ENCODE measurements around the gene NCOR1.

Gene NCOR1

GRCh38 chr17:16259926-16260325, 44.6 kb upstream of the NCOR1 start:
- TF ChIP-seq PATZ1 (CRISPR knock-in tag; IDR thresholded peaks at IDR 0.05; ENCODE audit: borderline replicate concordance) (no peak), TOX (CRISPR knock-in tag; IDR thresholded peaks at IDR 0.05; ENCODE audit: borderline replicate concordance) (no peak), RARB (CRISPR knock-in tag; IDR thresholded peaks at IDR 0.05) (no peak), CSDC2 (CRISPR knock-in tag; IDR thresholded peaks at IDR 0.05) (no peak), ARNTL (CRISPR knock-in tag; IDR thresholded peaks at IDR 0.05; ENCODE audit: borderline replicate concordance, low read depth) (no peak), OSR1 (CRISPR knock-in tag; IDR thresholded peaks at IDR 0.05) (no peak), SNAI2 (CRISPR knock-in tag; IDR thresholded peaks at IDR 0.05) (no peak), ZC3H10 (CRISPR knock-in tag; IDR thresholded peaks at IDR 0.05) (no peak), TCF4 (CRISPR knock-in tag; IDR thresholded peaks at IDR 0.05; ENCODE audit: borderline replicate concordance) (no peak), CSRNP3 (CRISPR knock-in tag; IDR thresholded peaks at IDR 0.05) (no peak), POU6F1 (CRISPR knock-in tag; IDR thresholded peaks at IDR 0.05; ENCODE audit: borderline replicate concordance, low read depth) (no peak), ZFP30 (CRISPR knock-in tag; IDR thresholded peaks at IDR 0.05) (no peak), ISL1 (CRISPR knock-in tag; IDR thresholded peaks at IDR 0.05) (no peak), CREB5 (CRISPR knock-in tag; IDR thresholded peaks at IDR 0.05; ENCODE audit: low read depth) (no peak), BACH2 (CRISPR knock-in tag; IDR thresholded peaks at IDR 0.05; ENCODE audit: borderline replicate concordance) (no peak), ZNF565 (CRISPR knock-in tag; conservative IDR thresholded peaks at IDR 0.05; ENCODE audit: low read depth) (no peak), GLIS3 (CRISPR knock-in tag; IDR thresholded peaks at IDR 0.05) (no peak), ESRRG (CRISPR knock-in tag; IDR thresholded peaks at IDR 0.05) (no peak)
- ATAC-seq, result no peak

- TF ChIP-seq PATZ1 (CRISPR knock-in tag; IDR thresholded peaks at IDR 0.05; ENCODE audit: borderline replicate concordance) (no peak), ZNF565 (CRISPR knock-in tag; conservative IDR thresholded peaks at IDR 0.05; ENCODE audit: low read depth) (no peak)
- ATAC-seq, result no peak
Observed at GRCh38 chr17:16258901-16259300, 43.6 kb upstream of the NCOR1 start.

GRCh38 chr17:16255481-16255921, 40.2 kb upstream of the NCOR1 start:
- TF ChIP-seq TOX (CRISPR knock-in tag; IDR thresholded peaks at IDR 0.05; ENCODE audit: borderline replicate concordance) (no peak), ESRRG (CRISPR knock-in tag; IDR thresholded peaks at IDR 0.05) (no peak), ZFP3 (CRISPR knock-in tag; IDR thresholded peaks at IDR 0.05) (no peak), ZC3H10 (CRISPR knock-in tag; IDR thresholded peaks at IDR 0.05) (no peak), PATZ1 (CRISPR knock-in tag; IDR thresholded peaks at IDR 0.05; ENCODE audit: borderline replicate concordance) (no peak), ZNF565 (CRISPR knock-in tag; conservative IDR thresholded peaks at IDR 0.05; ENCODE audit: low read depth) (no peak), TSHZ2 (CRISPR knock-in tag; IDR thresholded peaks at IDR 0.05) (no peak), CSRNP3 (CRISPR knock-in tag; IDR thresholded peaks at IDR 0.05) (no peak), ZFP30 (CRISPR knock-in tag; IDR thresholded peaks at IDR 0.05) (no peak), CSDC2 (CRISPR knock-in tag; IDR thresholded peaks at IDR 0.05) (no peak), ISL1 (CRISPR knock-in tag; IDR thresholded peaks at IDR 0.05) (no peak), OSR1 (CRISPR knock-in tag; IDR thresholded peaks at IDR 0.05) (no peak), CREB5 (CRISPR knock-in tag; IDR thresholded peaks at IDR 0.05; ENCODE audit: low read depth) (no peak), TCF4 (CRISPR knock-in tag; IDR thresholded peaks at IDR 0.05; ENCODE audit: borderline replicate concordance) (no peak), RARB (CRISPR knock-in tag; IDR thresholded peaks at IDR 0.05) (no peak)
- no peak for ATAC-seq

Data from SK-N-SH treated with all-trans-retinoic acid at 6 μM for 48 hours (cell line).